HG03520 (cell line): ENCODE measurements around the gene KCTD20.
"Not testable (repeated sequence)": the region's sequence is repeated elsewhere in the genome, so short reads cannot be mapped to it uniquely, and the experiment has no call there.

Experiments used
- ATAC-seq: cut with Tn5 transposase; IDR thresholded peaks from one replicate; pipeline ENCODE4 v1.9.1; 2021; ENCODE audit warnings: mild to moderate bottlenecking, moderate library complexity; ENCODE audit not compliant: unreplicated experiment

The KCTD20 gene

DNA sequence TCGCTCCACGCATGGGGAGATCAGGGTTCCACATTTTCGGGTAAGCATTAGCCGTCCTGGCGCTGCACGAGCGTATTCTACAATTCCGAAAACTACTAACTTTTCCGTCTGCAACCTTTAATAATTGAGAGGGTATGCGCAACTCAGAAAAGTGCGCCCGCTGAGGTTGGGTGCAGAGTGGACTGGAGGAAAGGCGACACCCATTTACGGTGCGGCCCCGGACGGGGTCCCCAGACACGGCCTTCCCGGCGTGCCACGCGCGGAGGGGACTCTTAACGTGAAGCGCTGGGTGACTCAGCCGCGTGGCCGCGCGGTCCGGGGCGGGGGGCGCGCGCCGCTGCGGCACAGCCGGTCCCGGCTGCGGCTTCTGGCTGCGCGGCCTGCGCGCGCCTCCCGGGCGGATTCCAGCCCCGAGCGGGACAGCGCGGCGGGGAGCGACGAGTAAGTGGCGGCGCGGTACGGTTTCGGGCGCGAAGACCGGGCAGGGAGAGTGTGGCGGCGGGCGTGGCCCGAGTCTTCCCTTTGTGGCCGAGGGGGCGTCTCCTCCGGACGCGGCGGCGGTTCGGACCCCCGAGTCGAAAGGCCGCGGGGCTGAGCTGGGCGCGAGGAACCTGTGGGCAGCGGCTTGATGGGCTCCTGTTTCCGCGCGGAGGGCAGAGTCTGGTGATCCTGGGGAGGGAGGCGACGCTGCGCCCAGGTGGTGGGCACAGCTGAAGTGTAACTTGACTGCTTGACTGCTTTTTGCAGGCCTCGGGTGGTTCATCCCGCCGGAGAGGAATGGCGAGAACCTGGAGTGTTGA is at the start of gene KCTD20, which contains the start of gene PXT1:
Gene KCTD20, plus strand, starts transcription at position 330 of the 800 bp plus-strand sequence. CDS start 27,098 bp downstream, outside the sequence.
Gene PXT1, minus strand, starts transcription at position 184 of the 800 bp plus-strand sequence. CDS start 16,772 bp downstream, outside the sequence.
- peak; percentile 59 for ATAC-seq

DNA sequence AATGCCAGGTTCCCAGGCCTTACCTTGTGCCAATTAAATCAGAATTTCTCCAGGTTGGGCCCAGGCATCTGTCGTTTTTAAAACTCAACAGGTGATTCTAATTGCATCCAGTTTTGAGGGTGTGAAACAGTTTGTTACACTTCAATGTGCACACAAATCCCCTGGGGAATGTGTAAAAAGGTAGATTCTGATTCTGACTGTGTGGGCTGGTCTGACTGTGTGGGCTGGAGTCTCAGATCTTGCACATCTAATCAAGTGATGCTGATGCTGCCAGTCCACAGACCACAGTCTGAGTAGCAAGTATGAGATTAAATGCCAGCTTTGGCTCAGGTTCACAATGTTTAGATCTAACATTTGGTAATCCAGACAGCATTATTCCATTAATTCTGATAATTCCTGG is 42.8 kb upstream of the KCTD20 start:
- ATAC-seq = no peak

DNA sequence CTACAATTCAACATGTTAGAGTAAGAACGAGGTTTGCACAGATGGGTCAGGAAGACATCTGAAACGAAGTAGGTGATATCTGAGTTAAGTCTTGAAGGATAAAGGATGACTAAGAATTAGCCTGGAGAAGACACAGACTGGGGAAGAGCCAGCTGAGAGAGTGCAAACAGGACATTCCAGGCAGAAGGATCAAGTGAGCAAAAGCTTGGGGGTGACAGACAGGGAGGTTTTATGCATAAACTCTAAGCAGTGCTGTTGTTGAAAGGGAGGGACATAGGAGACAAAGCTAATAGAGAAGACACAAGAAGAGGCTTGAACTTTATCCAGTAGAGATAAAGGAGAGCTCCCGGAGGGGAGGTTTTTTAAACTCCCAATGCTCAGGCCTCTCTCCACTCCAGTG is 40.3 kb upstream of the KCTD20 start:
- ATAC-seq = no peak

DNA sequence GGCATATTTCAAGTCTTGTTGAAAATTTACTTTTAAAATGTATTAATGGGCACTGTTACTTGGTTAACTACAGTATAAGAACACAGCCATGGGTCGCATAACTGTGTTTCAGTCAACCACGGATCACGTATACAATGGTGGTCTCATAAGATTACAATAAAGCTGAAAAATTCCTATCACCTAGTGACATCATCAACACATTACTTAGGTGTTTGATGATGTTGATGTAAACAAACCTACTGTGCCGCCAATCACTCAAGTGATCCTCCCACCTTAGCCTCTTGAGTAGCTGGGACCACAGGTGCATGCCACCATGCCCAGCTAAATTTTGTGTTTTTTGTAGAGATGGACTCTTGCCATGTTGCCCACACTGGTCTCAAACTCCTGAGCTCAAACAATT is 38.6 kb upstream of the KCTD20 start:
- ATAC-seq = no peak

- ATAC-seq = not testable (repeated sequence)
Measured at GRCh38 chr6:36409718-36410117, 33.1 kb upstream of the KCTD20 start.

DNA sequence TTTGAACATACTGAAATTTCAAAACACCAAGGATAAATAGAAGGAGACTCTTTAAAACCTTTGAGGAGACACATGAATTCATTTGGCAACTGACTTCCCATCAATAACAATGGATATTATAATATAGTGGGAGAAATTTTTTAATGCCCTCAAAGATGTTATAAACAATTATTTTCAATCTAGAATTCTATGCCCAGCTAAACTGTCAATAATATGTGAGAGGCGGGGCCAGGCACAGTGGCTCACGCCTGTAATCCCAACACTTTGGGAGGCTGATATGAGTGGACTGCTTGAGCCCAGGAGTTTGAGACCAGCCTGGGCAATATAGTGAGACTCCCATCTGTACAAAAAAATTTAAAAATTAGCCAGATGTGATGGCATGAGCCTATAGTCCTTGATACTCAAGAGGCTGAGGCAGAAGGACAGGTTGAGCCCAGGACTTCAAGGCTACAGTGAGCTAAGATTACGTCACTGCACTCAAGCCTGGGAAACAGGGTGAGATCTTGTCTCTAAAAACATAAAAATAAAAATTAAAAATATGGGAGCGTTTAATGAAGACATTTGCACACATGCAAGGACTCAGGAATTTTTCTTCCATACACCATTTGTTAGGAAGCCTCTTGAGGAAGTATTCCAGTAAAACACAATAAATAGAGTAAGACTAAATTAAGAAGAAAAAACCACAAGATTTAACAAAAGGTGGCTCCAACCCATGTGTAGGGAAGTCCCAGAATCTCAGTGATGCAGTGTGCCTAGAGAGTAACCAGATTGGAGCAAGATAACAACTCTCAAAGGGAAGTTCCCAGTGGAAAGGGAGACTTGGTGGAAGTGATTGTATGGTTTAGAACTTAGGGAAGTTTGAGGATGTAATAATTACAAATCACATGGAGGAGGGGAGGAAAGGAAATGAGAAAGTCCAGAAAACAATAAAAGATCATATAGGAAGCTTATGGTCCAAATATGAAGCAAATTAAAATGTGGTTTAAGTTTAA is 29.0 kb upstream of the KCTD20 start:
- no peak for ATAC-seq

DNA sequence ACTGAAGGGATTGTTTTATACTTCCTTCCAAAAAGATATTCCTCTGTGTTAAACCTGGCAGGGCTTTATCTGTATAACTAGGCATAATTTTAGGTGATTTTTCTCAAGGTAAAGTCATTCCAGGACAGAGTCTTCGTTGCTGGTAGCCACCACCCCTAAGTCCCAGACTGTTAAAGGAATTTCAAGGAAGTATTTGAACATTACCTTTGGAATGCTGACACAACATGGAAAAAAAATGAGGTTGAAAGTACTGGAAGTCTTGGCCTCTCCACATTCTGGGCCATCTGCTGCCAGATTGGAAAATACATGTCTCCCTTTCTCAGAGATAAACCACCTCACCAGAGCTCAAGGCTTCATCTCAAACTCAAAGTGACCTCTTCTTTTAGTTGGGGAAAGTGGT is 28.3 kb upstream of the KCTD20 start:
- no peak for ATAC-seq

GRCh38 chr6:36418558-36418957 is 24.2 kb upstream of the KCTD20 start:
- no peak for ATAC-seq

DNA sequence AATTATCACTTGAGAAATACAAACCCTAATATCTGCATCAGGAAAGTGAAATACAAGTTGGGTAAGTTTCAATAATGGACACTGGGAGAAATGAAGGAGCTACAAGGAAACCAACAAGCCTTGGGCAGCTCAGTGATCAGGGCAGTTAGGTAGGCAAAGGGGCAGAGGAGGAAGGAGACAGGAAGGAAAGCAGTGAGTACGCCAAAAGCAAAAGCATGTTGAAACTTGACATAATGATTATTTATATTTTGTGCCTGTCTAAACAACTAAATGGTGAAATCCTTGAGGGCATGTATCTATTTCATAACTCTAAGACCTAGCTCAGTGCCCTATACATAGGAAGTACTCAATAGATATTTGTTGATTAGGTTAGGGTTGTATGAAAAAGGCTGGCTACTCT is 23.5 kb upstream of the KCTD20 start:
- ATAC-seq = no peak

- peak; percentile 8 for ATAC-seq
Measured at GRCh38 chr6:36422714-36423100, 20.1 kb upstream of the KCTD20 start.

- ATAC-seq = peak; percentile 86
Measured at GRCh38 chr6:36423101-36423824, 19.5 kb upstream of the KCTD20 start.

DNA sequence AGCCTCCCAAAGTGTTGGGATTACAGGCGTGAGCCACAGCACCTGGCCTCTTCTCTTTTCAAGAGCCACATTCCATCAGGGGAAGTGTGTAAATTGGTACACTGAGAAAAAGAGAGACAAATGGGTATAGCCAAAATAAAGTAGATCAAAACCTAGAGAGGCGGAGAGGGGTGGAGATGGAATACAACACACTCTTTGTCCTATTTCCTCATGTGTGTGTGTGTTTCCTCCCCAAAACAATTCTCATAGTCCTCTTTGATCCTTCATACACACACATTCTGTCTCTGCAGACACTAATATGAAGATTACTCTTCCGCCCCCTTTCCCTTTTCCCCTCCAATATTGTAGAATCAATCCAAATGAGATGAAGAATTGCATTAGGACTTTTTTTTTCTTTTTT is 16.2 kb upstream of the KCTD20 start:
- ATAC-seq = no peak

- ATAC-seq = no peak
Measured at GRCh38 chr6:36428911-36429310, 13.9 kb upstream of the KCTD20 start.

- no peak for ATAC-seq
Measured at GRCh38 chr6:36430351-36430750, 12.4 kb upstream of the KCTD20 start.

- no peak for ATAC-seq
Measured at GRCh38 chr6:36431197-36431596, 11.6 kb upstream of the KCTD20 start.

GRCh38 chr6:36432151-36432671 is 10.6 kb upstream of the KCTD20 start:
- no peak for ATAC-seq

- ATAC-seq = no peak
Measured at GRCh38 chr6:36436466-36436865, 6.3 kb upstream of the KCTD20 start.

- peak; percentile 52 for ATAC-seq
Measured at GRCh38 chr6:36441307-36441894, 1.4 kb upstream of the KCTD20 start.

GRCh38 chr6:36442103-36442670 is 613 bp upstream of the KCTD20 start:
- ATAC-seq = no peak
